ENCODE results near the gene FAM169A. TPM values are rescaled to one million over a fixed set of nuclear protein-coding genes. Genes with fewer than 3 reads are reported as not detected.

The FAM169A gene
- total RNA-seq, 1 experiment from 2014 or later = 23.2 TPM

DNA sequence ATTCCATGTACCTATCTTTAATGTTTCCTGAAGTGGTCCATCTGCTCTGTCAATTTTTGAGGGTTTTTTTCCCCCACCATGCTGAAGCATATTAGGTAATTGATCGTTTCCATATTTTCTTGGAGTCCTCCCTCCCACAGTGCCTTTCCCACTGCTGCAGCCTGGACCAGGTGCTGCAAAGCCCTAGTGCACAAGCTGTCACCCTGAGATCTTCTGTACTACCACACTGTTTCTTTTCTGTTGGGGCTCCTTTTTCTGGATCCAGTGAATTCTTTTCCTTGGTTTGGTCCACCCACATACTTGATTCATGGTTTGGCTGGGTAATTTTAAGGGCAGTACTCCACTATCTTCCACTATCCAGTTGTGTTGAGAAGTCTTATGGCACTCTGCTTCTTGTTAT lies 30.9 kb upstream of the FAM169A start:
- H3K4me2 ChIP-seq (ENCODE audit: low read length) = no peak overlapping the region
- peaks cover 0 to 5% of the 10 kb centered on the region in 2 experiments; a peak in 1 of 4 replicates for H3K9me3 ChIP-seq (ENCODE audit: control insufficient read depth in 1 of 2, insufficient read depth in 1 of 2, low read depth in 1 of 2, low read length in 2 of 2)
- no peak overlapping the region for H2AFZ ChIP-seq (ENCODE audit: low read depth, low read length, poor library complexity, severe bottlenecking)
- DNase-seq (ENCODE audit: low read depth, low spot score) (no peak), ATAC-seq (no peak)
- no peaks in the 10 kb centered on the region for H3K9me2 ChIP-seq (ENCODE audit: insufficient read depth)
- no peaks in the 10 kb centered on the region for H3K27me3 ChIP-seq (ENCODE audit: insufficient read depth, low read length)
- no TSS peak for BruUV-seq (replicated peaks)
- H4K20me1 ChIP-seq (ENCODE audit: insufficient read depth) = no peaks in the 10 kb centered on the region
- no peak overlapping the region for H3K27ac ChIP-seq (ENCODE audit: low read depth, low read length)
- H3K9ac ChIP-seq (ENCODE audit: low read length) = no peak overlapping the region
- H3K4me3 ChIP-seq (replicated peaks in 1 of 2; ENCODE audit: low read depth in 1 of 2, low read length in 2 of 2) = no peak overlapping the region
- H3K36me3 ChIP-seq (ENCODE audit: control insufficient read depth in 1 of 2, insufficient read depth in 2 of 2, low read length in 2 of 2) = no peaks in the 10 kb centered on the region
- H3K79me2 ChIP-seq (ENCODE audit: insufficient read depth, low read length) = no peaks in the 10 kb centered on the region
- CTCF ChIA-PET = no interaction called here
- intact Hi-C loops (cut with micrococcal nuclease) = no loop called here
- POLR2A ChIA-PET = no interaction called here
- no peak for TF ChIP-seq SIN3A (IDR thresholded peaks at IDR 0.05; ENCODE audit: low read depth)
- TF ChIP-seq, protein P1, sequence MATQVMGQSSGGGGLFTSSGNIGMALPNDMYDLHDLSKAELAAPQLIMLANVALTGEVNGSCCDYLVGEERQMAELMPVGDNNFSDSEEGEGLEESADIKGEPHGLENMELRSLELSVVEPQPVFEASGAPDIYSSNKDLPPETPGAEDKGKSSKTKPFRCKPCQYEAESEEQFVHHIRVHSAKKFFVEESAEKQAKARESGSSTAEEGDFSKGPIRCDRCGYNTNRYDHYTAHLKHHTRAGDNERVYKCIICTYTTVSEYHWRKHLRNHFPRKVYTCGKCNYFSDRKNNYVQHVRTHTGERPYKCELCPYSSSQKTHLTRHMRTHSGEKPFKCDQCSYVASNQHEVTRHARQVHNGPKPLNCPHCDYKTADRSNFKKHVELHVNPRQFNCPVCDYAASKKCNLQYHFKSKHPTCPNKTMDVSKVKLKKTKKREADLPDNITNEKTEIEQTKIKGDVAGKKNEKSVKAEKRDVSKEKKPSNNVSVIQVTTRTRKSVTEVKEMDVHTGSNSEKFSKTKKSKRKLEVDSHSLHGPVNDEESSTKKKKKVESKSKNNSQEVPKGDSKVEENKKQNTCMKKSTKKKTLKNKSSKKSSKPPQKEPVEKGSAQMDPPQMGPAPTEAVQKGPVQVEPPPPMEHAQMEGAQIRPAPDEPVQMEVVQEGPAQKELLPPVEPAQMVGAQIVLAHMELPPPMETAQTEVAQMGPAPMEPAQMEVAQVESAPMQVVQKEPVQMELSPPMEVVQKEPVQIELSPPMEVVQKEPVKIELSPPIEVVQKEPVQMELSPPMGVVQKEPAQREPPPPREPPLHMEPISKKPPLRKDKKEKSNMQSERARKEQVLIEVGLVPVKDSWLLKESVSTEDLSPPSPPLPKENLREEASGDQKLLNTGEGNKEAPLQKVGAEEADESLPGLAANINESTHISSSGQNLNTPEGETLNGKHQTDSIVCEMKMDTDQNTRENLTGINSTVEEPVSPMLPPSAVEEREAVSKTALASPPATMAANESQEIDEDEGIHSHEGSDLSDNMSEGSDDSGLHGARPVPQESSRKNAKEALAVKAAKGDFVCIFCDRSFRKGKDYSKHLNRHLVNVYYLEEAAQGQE (IDR thresholded peaks at IDR 0.05; ENCODE audit: low read depth) = no peak
- TF ChIP-seq, protein P2, sequence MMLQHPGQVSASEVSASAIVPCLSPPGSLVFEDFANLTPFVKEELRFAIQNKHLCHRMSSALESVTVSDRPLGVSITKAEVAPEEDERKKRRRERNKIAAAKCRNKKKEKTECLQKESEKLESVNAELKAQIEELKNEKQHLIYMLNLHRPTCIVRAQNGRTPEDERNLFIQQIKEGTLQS (IDR thresholded peaks at IDR 0.05) = no peak
- no peak for TF ChIP-seq ELF1 (IDR thresholded peaks at IDR 0.05; ENCODE audit: borderline replicate concordance, low read depth)
- TF ChIP-seq FOSL1 (IDR thresholded peaks at IDR 0.05; ENCODE audit: low read depth) = no peak
- RAD21 ChIA-PET (ENCODE audit: low non-redundant PET in 1 of 2, low total read pairs in 2 of 2, uncharacterized antibody in 2 of 2, unreplicated experiment in 2 of 2) = no interaction called here
- no peaks in the 10 kb centered on the region for H3K4me1 ChIP-seq (ENCODE audit: control insufficient read depth in 1 of 2, insufficient read depth in 2 of 2, low read length in 2 of 2)

DNA sequence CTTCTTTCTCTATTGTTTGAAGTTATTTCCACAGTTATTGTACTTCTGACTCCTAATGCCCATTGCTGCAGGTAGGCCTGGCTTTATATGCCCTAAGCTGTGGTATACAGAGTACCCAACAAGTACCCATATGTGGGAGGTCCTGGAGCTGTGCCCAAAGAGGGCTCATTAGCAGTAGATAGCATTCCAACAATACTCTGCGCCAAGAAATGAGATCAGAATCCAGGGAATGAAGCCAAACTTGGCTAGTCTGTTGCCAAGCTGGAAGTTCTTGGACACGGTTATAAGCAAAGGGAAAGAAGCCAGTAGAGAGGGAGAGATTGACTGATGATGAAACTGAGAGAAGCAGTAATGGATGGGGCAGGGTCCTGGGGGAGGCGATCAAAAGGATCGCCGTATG lies 29.7 kb upstream of the FAM169A start:
- POLR2A ChIA-PET = no interaction called here
- H3K27ac ChIP-seq (ENCODE audit: low read depth, low read length) = no peak overlapping the region
- H3K9ac ChIP-seq (ENCODE audit: low read length) = no peak overlapping the region
- no peaks in the 10 kb centered on the region for H4K20me1 ChIP-seq (ENCODE audit: insufficient read depth)
- H3K9me2 ChIP-seq (ENCODE audit: insufficient read depth) = no peaks in the 10 kb centered on the region
- RAD21 ChIA-PET (ENCODE audit: low non-redundant PET in 1 of 2, low total read pairs in 2 of 2, uncharacterized antibody in 2 of 2, unreplicated experiment in 2 of 2) = no interaction called here
- intact Hi-C loops (cut with micrococcal nuclease) = no loop called here
- no peaks in the 10 kb centered on the region for H3K36me3 ChIP-seq (ENCODE audit: control insufficient read depth in 1 of 2, insufficient read depth in 2 of 2, low read length in 2 of 2)
- ATAC-seq (no peak), DNase-seq (ENCODE audit: low read depth, low spot score) (no peak)
- H2AFZ ChIP-seq (ENCODE audit: low read depth, low read length, poor library complexity, severe bottlenecking) = no peak overlapping the region
- H3K79me2 ChIP-seq (ENCODE audit: insufficient read depth, low read length) = no peaks in the 10 kb centered on the region
- H3K9me3 ChIP-seq (ENCODE audit: control insufficient read depth in 1 of 2, insufficient read depth in 1 of 2, low read depth in 1 of 2, low read length in 2 of 2) = peaks cover 0 to 5% of the 10 kb centered on the region in 2 experiments; a peak in 1 of 4 replicates
- H3K4me1 ChIP-seq (ENCODE audit: control insufficient read depth in 1 of 2, insufficient read depth in 2 of 2, low read length in 2 of 2) = no peaks in the 10 kb centered on the region
- no peak overlapping the region for H3K4me3 ChIP-seq (replicated peaks in 1 of 2; ENCODE audit: low read depth in 1 of 2, low read length in 2 of 2)
- no peak overlapping the region for H3K4me2 ChIP-seq (ENCODE audit: low read length)
- H3K27me3 ChIP-seq (ENCODE audit: insufficient read depth, low read length) = no peaks in the 10 kb centered on the region
- BruUV-seq (replicated peaks) = no TSS peak
- CTCF ChIA-PET = no interaction called here
- TF ChIP-seq, protein P3, sequence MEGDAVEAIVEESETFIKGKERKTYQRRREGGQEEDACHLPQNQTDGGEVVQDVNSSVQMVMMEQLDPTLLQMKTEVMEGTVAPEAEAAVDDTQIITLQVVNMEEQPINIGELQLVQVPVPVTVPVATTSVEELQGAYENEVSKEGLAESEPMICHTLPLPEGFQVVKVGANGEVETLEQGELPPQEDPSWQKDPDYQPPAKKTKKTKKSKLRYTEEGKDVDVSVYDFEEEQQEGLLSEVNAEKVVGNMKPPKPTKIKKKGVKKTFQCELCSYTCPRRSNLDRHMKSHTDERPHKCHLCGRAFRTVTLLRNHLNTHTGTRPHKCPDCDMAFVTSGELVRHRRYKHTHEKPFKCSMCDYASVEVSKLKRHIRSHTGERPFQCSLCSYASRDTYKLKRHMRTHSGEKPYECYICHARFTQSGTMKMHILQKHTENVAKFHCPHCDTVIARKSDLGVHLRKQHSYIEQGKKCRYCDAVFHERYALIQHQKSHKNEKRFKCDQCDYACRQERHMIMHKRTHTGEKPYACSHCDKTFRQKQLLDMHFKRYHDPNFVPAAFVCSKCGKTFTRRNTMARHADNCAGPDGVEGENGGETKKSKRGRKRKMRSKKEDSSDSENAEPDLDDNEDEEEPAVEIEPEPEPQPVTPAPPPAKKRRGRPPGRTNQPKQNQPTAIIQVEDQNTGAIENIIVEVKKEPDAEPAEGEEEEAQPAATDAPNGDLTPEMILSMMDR (IDR thresholded peaks at IDR 0.05 in 2 of 3, conservative IDR thresholded peaks at IDR 0.05 in 1 of 3; ENCODE audit: borderline replicate concordance in 1 of 3, insufficient read depth in 1 of 3, low read depth in 2 of 3, low read length in 2 of 3) = no peak
- TF ChIP-seq ZNF274 (IDR thresholded peaks at IDR 0.05; ENCODE audit: low read depth, low read length) (no peak), RAD21 (IDR thresholded peaks at IDR 0.05; ENCODE audit: low read depth) (no peak), TCF7L2 (IDR thresholded peaks at IDR 0.05; ENCODE audit: borderline replicate concordance, extremely low read depth, insufficient read depth, insufficient read length) (no peak), SRF (IDR thresholded peaks at IDR 0.05; ENCODE audit: low read depth) (no peak), EZH2phosphoT487 (IDR thresholded peaks at IDR 0.05; ENCODE audit: borderline replicate concordance) (no peak), FOSL1 (IDR thresholded peaks at IDR 0.05; ENCODE audit: low read depth) (no peak)
- TF ChIP-seq, protein P4, sequence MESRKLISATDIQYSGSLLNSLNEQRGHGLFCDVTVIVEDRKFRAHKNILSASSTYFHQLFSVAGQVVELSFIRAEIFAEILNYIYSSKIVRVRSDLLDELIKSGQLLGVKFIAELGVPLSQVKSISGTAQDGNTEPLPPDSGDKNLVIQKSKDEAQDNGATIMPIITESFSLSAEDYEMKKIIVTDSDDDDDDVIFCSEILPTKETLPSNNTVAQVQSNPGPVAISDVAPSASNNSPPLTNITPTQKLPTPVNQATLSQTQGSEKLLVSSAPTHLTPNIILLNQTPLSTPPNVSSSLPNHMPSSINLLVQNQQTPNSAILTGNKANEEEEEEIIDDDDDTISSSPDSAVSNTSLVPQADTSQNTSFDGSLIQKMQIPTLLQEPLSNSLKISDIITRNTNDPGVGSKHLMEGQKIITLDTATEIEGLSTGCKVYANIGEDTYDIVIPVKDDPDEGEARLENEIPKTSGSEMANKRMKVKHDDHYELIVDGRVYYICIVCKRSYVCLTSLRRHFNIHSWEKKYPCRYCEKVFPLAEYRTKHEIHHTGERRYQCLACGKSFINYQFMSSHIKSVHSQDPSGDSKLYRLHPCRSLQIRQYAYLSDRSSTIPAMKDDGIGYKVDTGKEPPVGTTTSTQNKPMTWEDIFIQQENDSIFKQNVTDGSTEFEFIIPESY (IDR thresholded peaks at IDR 0.05; ENCODE audit: extremely low read depth, insufficient replicate concordance, low read length) = no peak
